Mesothelial cell of epicardium (in vitro differentiated cells): Measurements from ENCODE around the gene ZNF223. TPM values are rescaled to one million over a fixed set of nuclear protein-coding genes. Genes with fewer than 3 reads are reported as not detected.

Experiments
- DNase-seq, 2 experiments: peaks; one replicate each; pipeline ENCODE4 v3.0.0; 2021; ENCODE audit warnings: low spot score in 2 of 2; ENCODE audit not compliant: unreplicated experiment in 2 of 2
- H3K27ac Mint-ChIP-seq: 2 replicates; pipeline ENCODE4 v1.8.0; 2021; ENCODE audit warnings: mixed read lengths
- H3K27me3 Mint-ChIP-seq: 2 replicates; pipeline ENCODE4 v1.8.0; 2021; ENCODE audit warnings: low read depth, mixed read lengths
- H3K36me3 Mint-ChIP-seq: 2 replicates; pipeline ENCODE4 v1.8.0; 2021; ENCODE audit warnings: mixed read lengths
- H3K4me1 Mint-ChIP-seq: 2 replicates; pipeline ENCODE4 v1.8.0; 2021; ENCODE audit warnings: mixed read lengths
- H3K4me3 Mint-ChIP-seq: 2 replicates; pipeline ENCODE4 v1.8.0; 2021; ENCODE audit warnings: mild to moderate bottlenecking, moderate library complexity, mixed read lengths
- H3K9me3 Mint-ChIP-seq: 2 replicates; pipeline ENCODE4 v1.8.0; 2021; ENCODE audit warnings: mixed read lengths
- total RNA-seq: library from RNA; stranded (reverse); gene quantifications from 3 replicates; pipeline ENCODE4 v1.2.1, GENCODE V29; 2021
- TF ChIP-seq, protein P1 (sequence below): fragments of 200-600 bp; sonication (generic); IDR thresholded peaks from one replicate; pipeline ENCODE4 v1.5.0; 2021; ENCODE audit warnings: antibody characterized with exemption; ENCODE audit not compliant: unreplicated experiment

Gene ZNF223
- total RNA-seq, 1 donor from 2014 or later: 9.2 TPM

DNA sequence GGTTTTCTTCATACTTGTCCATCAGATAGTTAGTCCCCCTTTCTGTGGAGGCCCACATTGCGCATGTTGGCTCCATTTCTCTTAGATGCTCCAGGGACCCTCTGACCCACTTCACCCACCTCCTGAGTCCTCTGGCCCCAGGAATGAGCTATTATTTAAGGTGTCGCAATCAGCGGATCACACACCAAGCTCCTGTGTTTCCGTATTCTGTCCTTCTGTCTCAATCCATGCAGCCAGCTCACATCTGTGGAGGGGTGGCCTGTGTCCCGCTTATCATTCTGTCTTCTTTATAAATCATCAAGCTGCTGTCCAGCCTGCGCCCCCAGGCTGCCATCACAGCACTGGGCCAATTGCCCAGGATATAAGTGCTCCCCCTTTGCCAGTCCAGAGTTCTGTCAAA, 44.4 kb upstream of the ZNF223 start:
- Mint-ChIP-seq H3K27me3 (no peaks in the 10 kb centered on the region), H3K27ac (no peak overlapping the region), H3K4me3 (no peak overlapping the region), H3K4me1 (peaks cover 8% of the 10 kb centered on the region), H3K36me3 (peaks cover 65% of the 10 kb centered on the region), H3K9me3 (peaks cover 62% of the 10 kb centered on the region)
- TF ChIP-seq, protein P1, sequence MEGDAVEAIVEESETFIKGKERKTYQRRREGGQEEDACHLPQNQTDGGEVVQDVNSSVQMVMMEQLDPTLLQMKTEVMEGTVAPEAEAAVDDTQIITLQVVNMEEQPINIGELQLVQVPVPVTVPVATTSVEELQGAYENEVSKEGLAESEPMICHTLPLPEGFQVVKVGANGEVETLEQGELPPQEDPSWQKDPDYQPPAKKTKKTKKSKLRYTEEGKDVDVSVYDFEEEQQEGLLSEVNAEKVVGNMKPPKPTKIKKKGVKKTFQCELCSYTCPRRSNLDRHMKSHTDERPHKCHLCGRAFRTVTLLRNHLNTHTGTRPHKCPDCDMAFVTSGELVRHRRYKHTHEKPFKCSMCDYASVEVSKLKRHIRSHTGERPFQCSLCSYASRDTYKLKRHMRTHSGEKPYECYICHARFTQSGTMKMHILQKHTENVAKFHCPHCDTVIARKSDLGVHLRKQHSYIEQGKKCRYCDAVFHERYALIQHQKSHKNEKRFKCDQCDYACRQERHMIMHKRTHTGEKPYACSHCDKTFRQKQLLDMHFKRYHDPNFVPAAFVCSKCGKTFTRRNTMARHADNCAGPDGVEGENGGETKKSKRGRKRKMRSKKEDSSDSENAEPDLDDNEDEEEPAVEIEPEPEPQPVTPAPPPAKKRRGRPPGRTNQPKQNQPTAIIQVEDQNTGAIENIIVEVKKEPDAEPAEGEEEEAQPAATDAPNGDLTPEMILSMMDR: no peak
- no peak for DNase-seq

DNA sequence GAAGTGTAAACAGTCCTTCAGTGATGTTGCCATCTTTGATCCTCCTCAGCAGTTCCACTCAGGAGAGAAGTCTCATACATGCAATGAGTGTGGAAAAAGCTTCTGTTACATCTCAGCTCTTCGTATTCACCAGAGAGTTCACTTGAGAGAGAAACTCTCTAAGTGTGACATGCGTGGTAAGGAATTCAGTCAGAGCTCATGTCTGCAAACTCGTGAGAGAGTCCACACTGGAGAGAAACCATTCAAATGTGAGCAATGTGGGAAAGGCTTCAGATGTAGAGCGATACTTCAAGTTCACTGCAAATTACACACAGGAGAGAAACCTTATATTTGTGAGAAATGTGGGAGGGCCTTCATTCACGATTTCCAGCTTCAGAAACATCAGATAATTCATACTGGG, 41.4 kb upstream of the ZNF223 start:
- Mint-ChIP-seq H3K4me3 (no peak overlapping the region), H3K36me3 (peaks cover 82% of the 10 kb centered on the region), H3K9me3 (peaks cover 86% of the 10 kb centered on the region), H3K4me1 (no peaks in the 10 kb centered on the region), H3K27ac (no peak overlapping the region), H3K27me3 (no peaks in the 10 kb centered on the region)
- TF ChIP-seq, protein P1: no peak
- DNase-seq: no peak

DNA sequence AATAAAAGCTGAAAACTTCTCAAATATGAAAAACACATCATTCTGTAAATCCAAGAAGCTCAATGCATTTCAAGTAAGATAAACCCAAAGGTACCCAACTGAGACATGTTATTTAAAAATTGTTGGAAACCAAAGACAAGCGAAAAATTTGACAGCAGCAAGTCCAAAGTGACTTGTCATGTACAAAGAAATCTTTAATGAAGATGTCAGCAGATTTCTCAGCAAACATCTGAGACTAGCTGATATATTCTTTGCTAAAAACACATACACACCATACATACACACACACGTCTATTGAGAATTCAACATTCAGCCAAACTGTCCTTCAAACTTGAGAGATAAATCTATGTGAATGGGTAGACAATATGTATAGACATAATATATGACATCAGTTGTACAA, 32.3 kb upstream of the ZNF223 start:
- TF ChIP-seq, protein P1: no peak
- H3K4me3 Mint-ChIP-seq: no peak overlapping the region

DNA sequence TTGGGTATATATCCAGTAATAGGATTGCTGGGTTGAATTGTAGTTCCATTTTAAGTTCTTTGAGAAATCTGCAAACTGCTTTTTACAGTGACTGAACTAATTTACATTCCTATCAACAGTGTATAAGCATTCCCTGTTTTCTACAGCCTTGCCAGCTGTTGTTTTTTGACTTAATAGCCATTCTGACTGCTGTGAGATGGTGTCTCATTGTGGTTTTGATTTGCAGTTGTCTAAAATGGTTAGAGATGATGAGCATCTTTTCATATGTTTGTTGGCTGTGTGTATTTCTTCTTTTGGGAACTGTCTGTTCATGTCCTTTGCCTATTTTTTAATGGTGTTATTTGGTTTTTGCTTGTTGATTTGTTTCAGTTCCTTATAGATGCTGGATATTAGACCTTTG, 30.6 kb upstream of the ZNF223 start:
- TF ChIP-seq, protein P1: no peak
- Mint-ChIP-seq H3K4me1 (peaks cover 13% of the 10 kb centered on the region), H3K27me3 (peaks cover 20% of the 10 kb centered on the region), H3K9me3 (peaks cover 39% of the 10 kb centered on the region), H3K36me3 (peaks cover 8% of the 10 kb centered on the region), H3K4me3 (no peak overlapping the region), H3K27ac (no peak overlapping the region)
- no peak for DNase-seq

More for the DNA sequence above, 32.3 kb upstream of the ZNF223 start:
- Mint-ChIP-seq H3K36me3 (peaks cover under 1% of the 10 kb centered on the region), H3K27me3 (peaks cover 20% of the 10 kb centered on the region), H3K4me1 (no peaks in the 10 kb centered on the region), H3K9me3 (peaks cover 49% of the 10 kb centered on the region), H3K27ac (no peak overlapping the region)
- no peak for DNase-seq

DNA sequence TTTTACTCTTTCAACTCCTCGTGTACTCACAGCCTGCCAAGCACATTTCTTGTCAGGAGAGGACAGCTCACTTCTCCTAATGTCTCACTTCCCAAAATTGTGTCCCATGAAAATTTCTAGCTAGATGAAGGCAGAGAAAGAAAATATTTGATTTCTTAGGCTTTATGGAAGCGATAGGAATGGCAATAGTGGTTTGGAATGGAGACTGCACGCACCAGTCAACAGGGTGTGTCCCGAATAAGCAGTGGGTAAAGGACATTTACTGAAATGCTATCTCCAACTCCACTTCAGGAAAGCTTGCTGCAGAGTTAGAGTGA, 27.0 kb upstream of the ZNF223 start:
- peak overlapping the region; percentile 98 for H3K27ac Mint-ChIP-seq

More for the DNA sequence above, 27.0 kb upstream of the ZNF223 start:
- DNase-seq: no peak
- Mint-ChIP-seq H3K4me3 (peak overlapping the region; percentile 100), H3K36me3 (peaks cover 42% of the 10 kb centered on the region), H3K27me3 (peaks cover 19% of the 10 kb centered on the region), H3K9me3 (peaks cover 37% of the 10 kb centered on the region), H3K4me1 (peaks cover 14% of the 10 kb centered on the region)
- TF ChIP-seq, protein P1: no peak
